NCI-H1105 treated with DMSO at 0.1 percent for 48 hours (cell line): ENCODE measurements around the gene DNMT1.

Source experiments
- DNase-seq: peaks from one replicate; lab custom pipeline; 2025; lab: John Stamatoyannopoulos, UW

Gene DNMT1

DNA sequence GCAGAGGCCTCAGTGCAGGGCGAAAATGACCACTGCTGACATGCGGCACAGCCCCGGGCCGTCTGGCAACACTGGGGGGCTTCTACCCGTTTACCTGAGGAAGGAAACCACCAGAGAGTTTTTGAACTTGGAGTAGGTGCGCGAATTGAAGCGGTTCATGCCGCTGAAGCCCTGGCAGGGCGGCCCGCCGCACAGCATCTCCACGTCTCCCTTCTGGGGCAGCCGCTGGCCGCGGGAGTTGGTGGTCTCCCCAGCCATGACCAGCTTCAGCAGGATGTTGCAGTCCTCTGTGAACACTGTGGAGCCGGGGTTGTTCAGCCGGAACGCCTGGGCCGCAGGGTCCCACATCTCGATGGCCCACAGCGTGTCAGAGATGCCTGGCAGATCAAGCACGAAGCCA is 54.8 kb downstream of the DNMT1 start:
- no peak for DNase-seq

DNA sequence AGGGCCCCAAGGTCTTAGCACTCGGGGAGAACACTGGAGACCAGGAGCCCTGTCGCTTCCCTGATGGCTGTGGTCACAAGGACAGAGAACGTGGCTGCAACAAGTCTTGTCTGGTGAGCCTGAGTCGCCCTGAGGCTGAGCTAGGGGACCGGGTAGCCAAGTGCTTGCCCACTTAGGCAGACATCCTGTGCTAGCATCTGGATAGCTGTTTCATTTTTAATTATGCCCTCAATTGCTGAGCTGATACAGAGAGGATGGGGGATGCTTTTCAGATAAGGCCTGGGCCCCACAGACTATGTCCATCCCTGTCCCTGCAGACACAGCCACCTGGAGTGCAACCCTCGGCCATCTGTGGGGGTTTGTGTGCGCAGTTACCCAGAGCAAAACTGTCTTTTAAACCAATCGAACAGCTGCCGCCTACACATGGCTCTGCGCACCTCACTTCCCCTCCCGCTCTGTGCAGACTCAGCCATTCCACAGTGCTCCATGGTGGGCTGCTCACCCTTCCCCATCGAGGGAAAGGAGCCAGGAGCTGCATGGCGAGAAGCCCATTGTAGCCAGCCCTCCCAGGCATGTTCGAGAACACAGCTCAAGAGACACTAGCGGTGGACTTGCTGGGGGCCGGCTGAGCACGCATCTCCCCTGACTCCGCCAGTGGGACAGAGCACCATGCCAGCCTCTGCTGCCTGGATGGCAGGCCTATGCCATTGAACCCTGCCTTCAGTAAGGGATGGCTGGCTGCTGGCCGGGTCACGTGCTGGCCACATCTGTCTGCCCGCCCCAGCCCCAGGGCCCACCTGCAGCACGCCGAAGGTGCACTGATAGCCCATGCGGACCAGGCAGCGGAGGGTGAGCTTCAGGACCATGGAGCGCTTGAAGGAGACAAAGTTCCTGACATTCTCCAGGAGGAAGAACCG is 55.6 kb downstream of the DNMT1 start:
- DNase-seq, result no peak

DNA sequence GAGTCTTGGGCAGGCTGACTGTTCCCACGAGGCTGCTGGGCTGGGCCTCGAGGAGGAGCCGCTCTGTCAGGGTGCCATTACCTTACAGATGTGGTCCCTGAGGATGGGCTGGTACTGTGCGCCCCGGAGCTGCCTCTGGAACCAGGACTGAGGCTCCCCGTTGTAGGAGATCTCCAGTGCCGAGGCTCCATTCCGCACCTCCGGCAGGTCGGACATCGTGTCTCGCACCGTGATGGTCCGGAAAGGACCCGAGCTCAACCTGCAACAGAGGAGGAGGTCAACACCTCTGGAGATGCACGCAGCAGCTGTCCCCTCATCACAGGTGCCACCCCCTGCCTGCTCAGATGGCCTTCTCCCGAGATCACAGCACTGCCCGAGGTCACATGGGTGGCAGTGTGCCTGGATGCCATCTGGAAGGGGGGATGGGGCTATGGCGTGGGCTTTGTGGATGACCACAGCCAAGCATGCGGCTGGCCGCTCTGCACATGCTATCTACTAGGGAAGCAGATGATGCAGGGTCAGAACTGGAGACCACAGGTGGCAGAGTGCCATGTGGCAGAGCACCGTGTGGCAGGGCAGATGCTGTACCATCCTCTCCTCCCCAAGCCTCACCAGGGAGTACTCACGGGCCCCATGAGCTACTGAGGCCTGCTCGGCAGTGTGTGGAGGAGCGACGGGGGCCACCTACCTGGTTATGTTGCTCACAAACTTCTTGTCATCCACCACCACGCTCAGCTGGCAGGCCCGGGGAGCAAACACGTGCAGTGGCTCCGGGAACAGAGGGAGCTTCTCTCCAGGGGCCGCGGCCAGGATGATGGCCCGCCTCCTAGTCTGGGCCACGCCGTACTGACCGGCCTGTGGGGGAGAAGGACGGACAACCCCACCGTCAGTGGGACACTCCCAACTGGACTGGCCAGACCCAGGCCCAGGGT is 56.7 kb downstream of the DNMT1 start:
- no peak for DNase-seq

DNA sequence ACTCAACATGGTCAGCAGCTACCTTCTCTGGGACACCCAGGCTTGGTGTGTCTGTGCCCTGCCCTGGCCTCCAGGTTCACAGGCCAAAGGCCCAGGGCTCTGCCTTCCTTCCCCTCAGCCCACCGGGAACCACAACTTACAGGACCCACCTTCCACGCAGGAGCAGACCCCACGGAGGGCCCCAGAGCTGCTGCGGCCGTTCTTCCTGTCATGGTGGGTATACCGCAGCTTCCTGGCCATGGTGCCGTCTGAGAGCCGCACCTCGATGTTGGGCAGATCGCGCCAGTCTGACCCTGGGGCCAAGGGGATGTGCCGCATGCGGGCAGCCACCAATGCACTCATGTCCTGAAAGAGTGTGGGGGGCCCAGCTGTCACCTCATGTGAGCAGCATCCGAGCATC is 57.8 kb downstream of the DNMT1 start:
- DNase-seq, result no peak

DNA sequence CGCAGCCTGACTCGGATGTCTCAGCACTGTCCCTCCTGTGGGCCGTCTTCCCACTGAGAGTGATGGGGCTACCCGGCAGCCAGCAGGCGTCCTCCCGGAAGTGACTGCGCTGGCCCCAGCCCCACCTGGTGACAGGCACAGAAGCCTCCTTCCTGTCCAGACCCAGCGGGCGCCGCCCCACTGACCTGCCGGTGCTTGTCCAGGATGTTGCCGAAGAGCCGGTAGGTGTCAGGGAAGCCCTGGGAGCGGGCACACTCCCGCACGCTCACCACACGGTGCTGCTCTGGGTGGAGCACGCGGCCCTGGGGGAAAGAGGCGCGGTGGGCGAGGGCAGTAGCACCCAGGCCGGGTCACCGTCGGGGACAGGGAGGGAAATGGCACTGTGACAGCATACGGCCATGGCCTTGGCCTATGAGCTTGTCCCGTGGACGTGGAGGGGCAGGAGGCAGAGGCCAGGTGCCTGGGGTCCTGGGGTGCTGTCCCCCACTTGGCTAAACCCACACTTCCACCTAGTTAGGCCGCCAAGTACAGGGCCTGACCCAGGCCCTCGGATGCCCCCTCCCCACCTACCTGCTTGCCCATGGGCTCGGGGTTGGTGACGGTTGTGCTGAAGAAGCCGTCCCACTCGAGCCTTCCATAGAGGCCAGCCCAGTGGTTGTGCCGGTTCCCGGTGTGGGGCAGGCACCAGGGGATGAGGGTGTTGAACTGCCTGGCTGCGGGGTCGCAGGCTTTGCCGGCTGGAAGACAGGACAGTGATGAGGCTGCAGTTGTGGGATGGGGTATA is 59.0 kb downstream of the DNMT1 start:
- no peak for DNase-seq

DNA sequence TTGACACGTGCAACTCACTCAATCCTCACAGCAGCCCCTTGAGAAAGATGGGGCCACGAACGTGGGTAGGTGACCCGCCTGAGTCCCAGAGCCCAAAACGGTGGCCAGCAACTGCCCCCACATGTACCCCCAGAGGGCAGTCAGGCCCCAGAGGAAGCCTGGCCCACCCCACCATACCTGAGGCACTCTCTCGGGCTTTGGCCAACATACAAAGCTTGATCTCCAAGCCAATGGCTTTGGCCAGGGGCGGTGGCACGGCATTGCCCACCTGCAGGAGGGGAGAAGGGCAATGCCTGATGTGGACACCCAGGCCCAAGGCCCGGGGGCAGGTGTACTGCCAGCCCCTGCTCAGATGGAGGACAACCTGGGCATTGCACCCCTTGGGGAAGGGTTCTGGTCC is 60.7 kb downstream of the DNMT1 start:
- no peak for DNase-seq

DNA sequence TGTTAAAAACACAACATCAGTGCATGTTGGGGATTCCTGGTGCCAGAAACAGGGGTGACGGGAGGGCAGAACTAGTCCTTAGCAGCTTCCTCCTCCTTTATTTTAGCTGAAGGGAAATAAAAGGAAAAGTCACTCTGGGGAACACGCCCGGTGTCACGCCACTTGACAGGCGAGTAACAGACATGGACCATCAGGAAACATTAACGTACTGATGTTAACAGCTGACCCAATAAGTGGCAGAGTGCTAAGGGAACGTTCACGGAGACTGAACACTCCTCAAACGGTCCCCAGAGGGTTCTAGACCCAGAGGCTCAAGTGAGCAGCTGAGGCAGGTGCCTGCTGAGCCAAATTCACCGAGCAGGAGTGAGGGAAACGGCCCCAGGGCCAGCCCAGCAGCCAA is 61.2 kb downstream of the DNMT1 start:
- DNase-seq, result no peak

DNA sequence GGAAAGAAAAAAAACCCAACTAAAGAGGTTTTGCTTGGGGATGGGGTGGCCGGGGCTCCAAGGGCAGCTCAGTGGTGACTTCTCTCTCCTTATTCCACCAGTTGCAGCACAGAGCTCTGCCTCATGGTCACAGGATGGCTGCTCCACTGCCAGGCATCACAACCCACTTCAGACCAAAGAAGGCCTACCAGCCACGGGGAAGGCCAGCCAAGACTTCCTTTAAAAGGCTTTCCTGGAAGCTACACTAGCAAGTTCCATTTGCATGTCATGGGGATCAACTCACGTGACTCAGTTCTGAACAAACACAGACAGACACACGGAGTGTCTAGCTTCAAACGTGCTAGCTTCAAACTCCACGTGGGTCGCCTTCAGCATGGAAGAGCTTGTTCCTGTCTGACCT is 61.8 kb downstream of the DNMT1 start:
- DNase-seq, result no peak

DNA sequence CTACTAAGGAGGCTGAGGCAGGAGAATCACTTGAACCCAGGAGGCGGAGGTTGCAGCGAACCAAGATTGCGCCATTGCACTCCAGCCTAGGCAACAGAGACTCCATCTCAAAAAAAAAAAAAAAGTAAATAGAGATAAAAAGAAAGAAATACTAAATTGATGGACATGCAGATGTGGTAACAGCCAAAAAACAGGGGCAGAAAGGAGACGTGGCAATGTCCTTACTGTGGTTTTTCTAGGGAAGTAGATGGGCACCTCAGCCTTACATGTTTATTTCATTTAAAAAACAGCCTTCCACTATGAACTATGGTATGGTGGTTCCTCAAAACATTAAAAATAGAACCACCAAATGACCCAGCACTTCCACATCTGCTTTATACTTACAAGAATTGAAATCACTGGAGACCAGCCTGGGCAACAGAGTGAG is 68.5 kb downstream of the DNMT1 start:
- DNase-seq, result no peak

DNA sequence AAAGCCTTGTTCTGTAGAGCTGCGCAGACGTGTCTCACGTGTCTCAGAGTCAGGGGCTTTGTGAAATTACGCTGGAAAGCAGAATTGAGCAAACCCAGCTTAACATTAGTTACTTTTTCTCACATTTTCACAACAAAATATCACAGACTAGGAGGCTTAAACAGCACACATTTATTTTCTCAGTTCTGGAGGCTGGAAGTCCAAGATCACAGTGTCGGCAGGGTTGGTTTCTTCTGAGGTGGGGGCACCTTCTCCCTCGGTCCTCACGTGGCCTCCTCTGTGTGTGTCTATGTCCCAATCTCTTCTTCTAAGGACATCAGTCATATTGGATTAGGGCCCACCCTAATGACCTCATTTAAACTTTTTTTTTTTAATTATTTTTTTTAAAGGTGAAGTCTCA is 70.3 kb downstream of the DNMT1 start:
- DNase-seq, result no peak

DNA sequence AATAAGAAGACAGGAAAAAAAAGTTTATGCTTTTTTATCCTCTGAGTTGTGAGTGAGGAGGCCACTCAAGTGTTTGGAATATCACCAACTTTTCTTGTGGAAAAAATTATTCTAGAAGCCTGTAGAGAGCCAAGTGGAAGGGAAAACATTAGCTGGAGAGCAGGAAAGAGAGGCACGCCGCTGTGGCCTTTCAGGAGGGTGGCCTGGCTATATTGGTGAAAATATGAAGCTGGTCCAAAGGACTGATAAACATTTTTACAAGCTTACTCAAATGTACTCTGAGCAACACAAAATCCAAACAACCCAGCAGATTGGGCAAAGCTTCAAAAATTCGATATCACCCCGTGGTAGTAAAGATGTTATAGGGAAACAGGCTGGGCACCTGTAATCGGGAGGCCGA is 72.7 kb downstream of the DNMT1 start:
- DNase-seq, result no peak

DNA sequence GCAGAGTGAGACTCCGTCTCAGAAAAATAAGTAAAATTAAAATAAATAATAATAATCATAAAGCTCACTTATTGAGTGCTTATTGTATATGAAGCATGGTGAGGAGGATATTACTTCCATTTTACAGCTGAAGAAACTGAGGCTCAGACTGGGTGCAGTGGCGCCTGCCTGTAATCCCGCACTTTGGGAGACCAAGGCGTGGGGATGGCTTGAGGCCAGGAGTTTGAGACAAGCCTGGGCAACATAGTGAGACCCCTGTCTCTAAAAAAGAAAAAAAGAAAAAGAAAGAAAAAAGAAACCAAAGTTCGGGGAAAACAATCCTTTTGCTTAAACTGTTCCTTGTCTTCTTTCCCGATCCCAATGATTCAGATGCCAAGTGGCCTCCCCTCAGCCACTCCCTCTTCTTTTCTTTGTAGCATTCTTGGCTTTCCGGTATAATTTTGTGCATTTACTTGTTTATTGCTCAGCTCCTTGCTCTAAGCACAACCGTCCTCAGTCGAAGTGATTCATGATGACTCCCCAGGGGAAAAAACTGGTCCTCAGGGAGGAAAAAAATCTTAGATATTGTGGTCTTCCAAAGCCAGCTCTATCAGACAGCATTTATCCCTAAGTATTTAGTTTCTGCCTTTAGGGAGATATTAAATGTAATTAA is 74.1 kb downstream of the DNMT1 start:
- no peak for DNase-seq

DNA sequence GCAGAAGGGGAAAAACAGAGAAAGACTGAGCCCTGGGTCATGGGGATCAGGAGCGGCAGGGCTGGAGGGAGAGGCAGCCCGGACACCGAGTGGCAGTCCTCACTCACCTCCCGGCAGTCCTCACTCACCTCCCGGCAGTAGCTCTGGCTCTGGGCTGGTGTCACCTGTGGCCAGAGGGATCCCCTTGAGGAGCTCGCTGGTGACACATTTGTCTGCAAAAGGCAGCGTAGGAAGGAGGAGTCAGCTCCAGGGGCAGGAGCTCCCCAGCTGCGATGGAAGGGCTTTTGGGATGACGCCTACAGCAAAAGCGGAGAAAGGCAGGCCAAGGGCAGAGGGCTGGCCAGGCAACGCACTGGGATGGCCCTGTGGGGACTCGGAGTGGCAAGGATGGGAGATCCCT is 75.8 kb downstream of the DNMT1 start:
- no peak for DNase-seq

DNA sequence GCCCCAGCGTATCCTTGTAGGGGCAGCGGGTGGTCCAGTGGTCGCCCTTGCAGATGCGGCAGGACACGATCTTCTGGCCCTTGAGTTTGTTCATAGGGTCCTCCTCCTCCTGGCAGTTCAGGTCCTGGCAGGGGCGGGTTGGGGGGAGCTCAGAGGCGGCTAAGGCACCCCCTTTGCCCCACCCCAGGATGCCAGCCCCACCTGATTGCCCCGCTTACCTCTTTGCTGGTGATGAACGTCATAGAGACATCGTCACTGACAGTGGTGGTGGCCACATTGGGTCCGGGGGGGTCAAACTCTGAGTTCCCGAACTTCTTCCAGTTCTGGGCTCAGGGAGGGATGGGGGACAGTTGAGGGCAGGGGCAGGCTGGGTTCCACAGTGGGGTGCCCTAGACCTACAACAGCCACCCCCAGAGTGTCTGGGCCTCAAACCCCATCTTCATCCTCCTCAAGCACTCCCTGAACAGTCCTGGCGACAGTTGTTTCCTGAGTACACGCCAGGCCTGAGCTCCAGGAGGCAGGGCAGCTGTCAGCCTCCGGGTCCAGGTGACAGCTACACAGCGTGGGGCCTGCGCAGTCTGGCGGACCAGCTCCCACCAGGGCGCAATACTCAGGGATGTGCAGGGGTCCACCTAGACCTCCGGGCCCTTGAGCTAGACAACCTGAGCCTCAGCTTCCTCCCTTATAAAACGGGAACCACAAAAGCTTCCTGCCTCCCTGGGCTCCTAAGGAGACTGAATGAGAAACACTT is 77.7 kb downstream of the DNMT1 start:
- DNase-seq, result no peak

DNA sequence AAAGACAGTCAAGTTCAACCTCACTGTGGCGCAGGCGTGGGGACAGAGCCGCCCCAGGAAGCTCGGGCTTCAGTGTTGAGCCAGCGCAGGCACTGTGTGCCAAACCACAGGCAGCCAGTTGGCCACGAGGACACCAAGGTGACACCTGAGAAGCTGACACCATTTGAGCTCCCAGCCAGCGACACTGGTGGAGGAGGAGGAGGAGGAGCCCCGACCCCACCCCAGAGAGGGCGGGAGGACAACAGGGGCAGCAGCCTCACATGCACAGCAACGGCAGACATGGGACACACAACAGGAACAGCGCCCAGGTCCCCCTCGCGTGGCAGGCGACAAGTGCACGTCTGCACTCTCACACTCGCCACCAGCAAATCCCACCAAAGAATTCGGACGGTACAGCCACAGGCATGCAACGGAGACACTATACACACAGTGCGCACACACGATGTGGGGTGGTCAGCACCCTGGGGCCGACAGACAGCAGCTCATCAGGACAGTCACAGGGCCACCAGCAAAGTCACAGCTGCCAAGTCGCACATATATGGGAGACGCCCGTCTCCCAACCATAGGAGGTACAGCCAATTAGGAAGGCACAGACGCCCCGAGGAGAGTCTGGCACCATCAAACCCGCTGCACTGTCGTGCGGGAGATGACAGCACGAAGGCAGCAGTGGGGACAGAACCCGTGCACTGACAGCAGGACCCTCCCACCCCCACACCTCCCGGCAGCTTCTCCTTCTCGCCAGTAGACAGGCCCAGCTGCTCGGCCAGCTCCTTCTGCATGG is 78.5 kb downstream of the DNMT1 start:
- DNase-seq, result no peak

DNA sequence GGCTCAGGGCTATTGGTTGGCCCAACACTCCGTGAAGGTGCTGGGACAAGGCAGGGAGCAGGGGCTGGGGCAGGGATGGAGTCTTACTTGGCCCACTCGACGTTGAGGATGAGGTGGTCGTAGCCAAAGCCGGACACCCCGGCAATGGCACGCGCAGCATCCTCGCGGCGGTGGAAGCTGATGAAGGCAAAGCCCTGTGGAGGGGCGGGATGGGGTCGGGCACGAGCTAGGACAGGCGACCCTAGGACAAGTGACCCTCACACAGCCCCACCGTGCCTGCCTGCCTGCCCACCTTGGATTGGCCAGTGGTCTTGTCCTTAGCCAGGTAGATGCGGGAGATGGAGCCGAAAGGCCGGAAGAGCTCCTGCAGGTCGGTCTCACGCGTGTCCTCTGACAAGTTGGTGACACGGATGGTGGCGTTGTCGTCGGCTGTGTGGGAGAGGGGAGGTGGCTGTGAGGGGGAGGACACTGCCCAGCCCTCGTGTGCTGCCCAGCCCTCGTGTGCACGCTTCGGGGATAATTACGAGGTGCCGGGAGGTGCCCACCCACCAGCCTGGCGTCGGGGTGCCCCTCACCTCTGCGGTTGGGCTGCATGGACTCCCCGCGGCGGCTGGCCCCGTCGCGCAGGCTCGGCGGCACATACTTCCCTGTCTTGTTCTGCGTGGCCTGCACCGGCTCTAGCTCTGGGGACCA is 79.2 kb downstream of the DNMT1 start:
- no peak for DNase-seq

DNA sequence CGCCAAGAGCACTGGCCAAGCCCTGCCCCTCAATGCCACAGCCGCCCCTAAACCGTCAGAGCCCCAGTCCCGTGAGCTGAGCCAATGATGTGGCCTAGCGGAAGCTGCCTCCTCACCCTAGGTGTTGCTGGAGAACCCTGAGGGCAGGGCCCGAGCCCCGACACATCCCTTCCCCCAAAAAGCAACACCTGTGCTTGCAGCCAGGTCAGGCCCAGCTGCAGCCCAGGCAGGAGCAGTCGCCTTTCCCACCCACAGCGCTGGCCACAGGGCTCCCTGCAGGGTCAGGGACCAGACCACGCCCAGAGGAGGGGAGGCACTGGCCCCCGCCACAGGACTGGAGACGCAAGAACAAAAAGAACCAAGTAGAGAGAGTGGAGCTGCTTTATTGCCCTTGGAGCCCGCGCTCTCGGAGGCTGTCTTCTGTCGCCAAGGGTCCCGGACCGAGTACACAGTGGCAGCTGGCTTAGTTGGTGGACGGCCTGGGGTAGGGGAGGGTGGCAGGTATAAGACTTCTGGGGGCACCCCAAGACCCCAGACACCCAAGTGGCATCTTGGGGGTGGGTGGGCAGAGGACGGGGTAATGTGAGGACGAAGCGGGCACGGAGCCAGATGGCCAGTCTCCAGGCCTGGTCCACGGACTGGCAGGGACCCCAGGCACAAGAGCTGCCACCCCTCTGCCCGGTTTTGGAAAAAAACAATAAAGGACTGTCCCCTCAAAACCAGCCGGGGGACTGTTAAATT is 79.9 kb downstream of the DNMT1 start:
- DNase-seq, result no peak

DNA sequence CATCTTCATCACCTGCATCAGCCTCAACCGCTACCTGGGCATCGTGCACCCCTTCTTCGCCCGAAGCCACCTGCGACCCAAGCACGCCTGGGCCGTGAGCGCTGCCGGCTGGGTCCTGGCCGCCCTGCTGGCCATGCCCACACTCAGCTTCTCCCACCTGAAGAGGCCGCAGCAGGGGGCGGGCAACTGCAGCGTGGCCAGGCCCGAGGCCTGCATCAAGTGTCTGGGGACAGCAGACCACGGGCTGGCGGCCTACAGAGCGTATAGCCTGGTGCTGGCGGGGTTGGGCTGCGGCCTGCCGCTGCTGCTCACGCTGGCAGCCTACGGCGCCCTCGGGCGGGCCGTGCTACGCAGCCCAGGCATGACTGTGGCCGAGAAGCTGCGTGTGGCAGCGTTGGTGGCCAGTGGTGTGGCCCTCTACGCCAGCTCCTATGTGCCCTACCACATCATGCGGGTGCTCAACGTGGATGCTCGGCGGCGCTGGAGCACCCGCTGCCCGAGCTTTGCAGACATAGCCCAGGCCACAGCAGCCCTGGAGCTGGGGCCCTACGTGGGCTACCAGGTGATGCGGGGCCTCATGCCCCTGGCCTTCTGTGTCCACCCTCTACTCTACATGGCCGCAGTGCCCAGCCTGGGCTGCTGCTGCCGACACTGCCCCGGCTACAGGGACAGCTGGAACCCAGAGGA is 80.6 kb downstream of the DNMT1 start:
- DNase-seq, result no peak
